Muscle layer of colon (tissue), 2 donors: ENCODE results near the gene KLHL28.

ENCODE experiments used
- H3K27ac ChIP-seq: one replicate; pipeline ENCODE4 v1.7.0; 2013; ENCODE audit warnings: low read depth, mild to moderate bottlenecking, low read length, moderate library complexity
- H3K27me3 ChIP-seq, 2 donors: one replicate each; pipeline ENCODE4 v1.7.0; 2013; ENCODE audit warnings: low read length in 2 of 2, mild to moderate bottlenecking in 2 of 2; ENCODE audit not compliant: insufficient read depth in 2 of 2, control insufficient read depth in 1 of 2
- H3K36me3 ChIP-seq: one replicate; pipeline ENCODE4 v1.7.0; 2013; ENCODE audit warnings: mild to moderate bottlenecking, low read length; ENCODE audit not compliant: insufficient read depth
- H3K4me1 ChIP-seq: one replicate; pipeline ENCODE4 v1.7.0; 2013; ENCODE audit warnings: mild to moderate bottlenecking, low read length; ENCODE audit not compliant: insufficient read depth
- H3K4me3 ChIP-seq, 2 donors: one replicate each; pipeline ENCODE4 v1.7.0; 2013; ENCODE audit warnings: low read length in 2 of 2, low read depth in 1 of 2, mild to moderate bottlenecking in 1 of 2, moderate library complexity in 1 of 2
- H3K9ac ChIP-seq: one replicate; pipeline ENCODE4 v1.7.0; 2013; ENCODE audit warnings: low read length
- H3K9me3 ChIP-seq: one replicate; pipeline ENCODE4 v1.7.0; 2013; ENCODE audit warnings: mild to moderate bottlenecking, low read length
- donor health status: abdominal sarcoma.
- donor health status: Adenocarcinoma of cecum.

KLHL28 gene

GRCh38 chr14:44937547-44937946, 24.2 kb downstream of the KLHL28 start:
- Histone ChIP-seq H3K27ac (no peak overlapping the region), H3K27me3 (no peaks in the 10 kb centered on the region), H3K9ac (no peak overlapping the region), H3K4me1 (no peaks in the 10 kb centered on the region), H3K36me3 (peaks cover 21% of the 10 kb centered on the region), H3K9me3 (no peaks in the 10 kb centered on the region), H3K4me3 (no peak overlapping the region)

DNA sequence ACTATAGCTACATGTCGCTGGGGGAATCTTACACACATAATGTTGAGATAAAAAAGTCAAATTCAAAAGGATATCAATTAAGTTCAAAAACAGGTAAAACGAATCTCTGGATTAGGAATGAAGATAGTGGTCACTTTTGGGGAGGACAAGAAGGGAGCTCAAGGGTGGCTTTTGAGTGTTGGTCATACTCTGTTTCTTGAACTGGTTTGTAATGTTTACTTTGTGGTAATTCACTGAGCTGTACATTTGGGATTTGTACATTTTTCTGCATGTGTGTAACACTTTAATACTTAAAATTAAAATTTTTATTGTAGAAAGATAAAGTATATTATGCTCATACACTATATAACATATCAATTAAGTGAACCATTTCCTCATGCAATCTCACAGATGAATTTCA, 26.6 kb downstream of the KLHL28 start:
- H3K27me3 ChIP-seq: no peaks in the 10 kb centered on the region
- H3K9me3 ChIP-seq: no peaks in the 10 kb centered on the region
- H3K4me1 ChIP-seq: no peaks in the 10 kb centered on the region
- peaks cover 15% of the 10 kb centered on the region for H3K36me3 ChIP-seq
- no peak overlapping the region for H3K27ac ChIP-seq
- no peak overlapping the region for H3K4me3 ChIP-seq
- no peak overlapping the region for H3K9ac ChIP-seq

DNA sequence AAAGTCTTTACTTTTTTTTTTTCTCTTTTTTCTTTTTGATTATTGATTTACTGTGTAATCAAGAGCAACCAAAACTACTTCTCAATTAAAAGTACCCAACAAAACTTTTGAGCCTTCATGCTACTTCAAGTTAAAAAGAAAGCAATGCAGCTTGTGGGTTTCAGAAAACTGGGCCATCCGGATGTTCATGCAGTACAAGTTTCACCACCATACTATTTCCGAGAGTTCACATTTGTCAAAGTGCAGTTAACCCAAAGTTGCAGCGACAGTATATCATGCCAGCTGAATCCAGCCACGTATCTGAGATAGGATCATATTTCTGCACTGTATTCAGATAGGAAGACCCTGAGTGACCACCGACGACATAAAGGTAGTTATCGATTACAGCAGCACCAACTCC, 33.0 kb downstream of the KLHL28 start:
- no peak overlapping the region for H3K4me3 ChIP-seq
- H3K9me3 ChIP-seq: no peaks in the 10 kb centered on the region
- no peaks in the 10 kb centered on the region for H3K27me3 ChIP-seq
- H3K27ac ChIP-seq: no peak overlapping the region
- H3K4me1 ChIP-seq: no peaks in the 10 kb centered on the region
- H3K36me3 ChIP-seq: no peaks in the 10 kb centered on the region
- no peak overlapping the region for H3K9ac ChIP-seq

GRCh38 chr14:44914849-44915248, 46.9 kb downstream of the KLHL28 start:
- no peak overlapping the region for H3K27ac ChIP-seq
- no peak overlapping the region for H3K9ac ChIP-seq

GRCh38 chr14:44912041-44912869, 49.5 kb downstream of the KLHL28 start:
- H3K27ac ChIP-seq: no peak overlapping the region
- H3K4me3 ChIP-seq: peak overlapping the region; percentile 58 to 61
- H3K9ac ChIP-seq: no peak overlapping the region
- no peaks in the 10 kb centered on the region for H3K27me3 ChIP-seq
- no peaks in the 10 kb centered on the region for H3K36me3 ChIP-seq
- H3K9me3 ChIP-seq: no peaks in the 10 kb centered on the region
- H3K4me1 ChIP-seq: peaks cover 8% of the 10 kb centered on the region

More at GRCh38 chr14:44914849-44915248, 46.9 kb downstream of the KLHL28 start:
- H3K4me3 ChIP-seq: no peak overlapping the region
- H3K9me3 ChIP-seq: no peaks in the 10 kb centered on the region
- H3K4me1 ChIP-seq: peaks cover 8% of the 10 kb centered on the region
- no peaks in the 10 kb centered on the region for H3K27me3 ChIP-seq
- no peaks in the 10 kb centered on the region for H3K36me3 ChIP-seq

- no peaks in the 10 kb centered on the region for H3K36me3 ChIP-seq
- no peak overlapping the region for H3K4me3 ChIP-seq
- H3K27ac ChIP-seq: no peak overlapping the region
- no peak overlapping the region for H3K9ac ChIP-seq
- no peaks in the 10 kb centered on the region for H3K9me3 ChIP-seq
- H3K4me1 ChIP-seq: peaks cover 8% of the 10 kb centered on the region
- H3K27me3 ChIP-seq: no peaks in the 10 kb centered on the region
These were observed 50.9 kb downstream of the KLHL28 start for GRCh38 chr14:44910821-44911220.

- H3K9me3 ChIP-seq: no peaks in the 10 kb centered on the region
- peaks cover 20% of the 10 kb centered on the region for H3K4me1 ChIP-seq
- H3K4me3 ChIP-seq: no peak overlapping the region
- H3K36me3 ChIP-seq: peaks cover 8% of the 10 kb centered on the region
- H3K27ac ChIP-seq: no peak overlapping the region
- H3K27me3 ChIP-seq: no peaks in the 10 kb centered on the region
- no peak overlapping the region for H3K9ac ChIP-seq
These were observed 60.1 kb downstream of the KLHL28 start for GRCh38 chr14:44901696-44902095.

GRCh38 chr14:44898551-44898950, 63.2 kb downstream of the KLHL28 start:
- no peaks in the 10 kb centered on the region for H3K9me3 ChIP-seq
- H3K36me3 ChIP-seq: no peaks in the 10 kb centered on the region
- H3K4me1 ChIP-seq: peaks cover 25% of the 10 kb centered on the region
- H3K27ac ChIP-seq: peak overlapping the region; percentile 93
- no peak overlapping the region for H3K9ac ChIP-seq
- no peaks in the 10 kb centered on the region for H3K27me3 ChIP-seq
- H3K4me3 ChIP-seq: peak overlapping the region; percentile 88 to 92

GRCh38 chr14:44897845-44898151, 63.9 kb downstream of the KLHL28 start:
- Histone ChIP-seq H3K4me1 (peaks cover 25% of the 10 kb centered on the region), H3K27me3 (no peaks in the 10 kb centered on the region)

DNA sequence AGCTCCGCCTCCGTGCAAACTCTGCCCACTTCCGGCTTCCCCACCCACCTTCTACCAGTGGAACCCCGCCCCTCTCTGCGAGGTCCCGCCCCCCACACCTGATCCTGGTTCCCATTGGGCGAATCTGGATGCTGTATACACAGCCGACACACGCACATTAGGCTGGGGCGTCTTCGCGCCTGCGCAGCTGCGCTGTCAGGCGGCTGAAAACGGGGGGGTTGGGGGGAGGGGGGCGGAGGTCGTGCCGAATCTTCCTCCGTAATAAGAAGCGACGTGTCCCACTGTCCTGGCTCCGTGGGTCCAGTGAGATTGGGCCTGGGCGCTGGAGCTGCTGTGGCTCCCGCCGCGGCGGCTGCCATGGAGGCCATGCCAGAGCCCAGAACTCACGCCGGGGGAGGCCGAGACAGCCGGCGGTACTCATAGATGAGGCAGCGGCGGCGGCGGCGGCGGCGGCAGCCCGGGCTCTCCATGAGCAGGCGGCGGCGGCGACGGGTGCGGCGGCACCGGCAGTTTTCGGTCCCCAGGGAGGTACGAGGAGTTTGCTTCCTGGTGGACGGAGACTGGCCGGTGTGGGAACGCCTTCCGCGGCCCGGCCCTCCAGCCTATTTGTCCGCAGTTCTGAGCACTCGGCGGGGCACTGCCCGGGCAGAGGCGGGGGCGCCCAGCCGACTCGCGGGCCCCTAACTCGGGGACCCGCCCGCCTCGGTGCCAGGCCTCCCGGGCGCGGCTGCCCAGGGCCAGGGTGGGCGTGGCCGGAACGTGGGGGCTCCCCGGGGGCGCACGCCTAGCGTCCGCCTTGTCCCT, 64.5 kb downstream of the KLHL28 start:
- H3K27ac ChIP-seq: peak overlapping the region; percentile 93

More at GRCh38 chr14:44897845-44898151, 63.9 kb downstream of the KLHL28 start:
- Histone ChIP-seq H3K36me3 (no peaks in the 10 kb centered on the region), H3K27ac (peak overlapping the region; percentile 93), H3K9ac (peak overlapping the region; percentile 97), H3K9me3 (no peaks in the 10 kb centered on the region), H3K4me3 (peak overlapping the region; percentile 88 to 92)

DNA sequence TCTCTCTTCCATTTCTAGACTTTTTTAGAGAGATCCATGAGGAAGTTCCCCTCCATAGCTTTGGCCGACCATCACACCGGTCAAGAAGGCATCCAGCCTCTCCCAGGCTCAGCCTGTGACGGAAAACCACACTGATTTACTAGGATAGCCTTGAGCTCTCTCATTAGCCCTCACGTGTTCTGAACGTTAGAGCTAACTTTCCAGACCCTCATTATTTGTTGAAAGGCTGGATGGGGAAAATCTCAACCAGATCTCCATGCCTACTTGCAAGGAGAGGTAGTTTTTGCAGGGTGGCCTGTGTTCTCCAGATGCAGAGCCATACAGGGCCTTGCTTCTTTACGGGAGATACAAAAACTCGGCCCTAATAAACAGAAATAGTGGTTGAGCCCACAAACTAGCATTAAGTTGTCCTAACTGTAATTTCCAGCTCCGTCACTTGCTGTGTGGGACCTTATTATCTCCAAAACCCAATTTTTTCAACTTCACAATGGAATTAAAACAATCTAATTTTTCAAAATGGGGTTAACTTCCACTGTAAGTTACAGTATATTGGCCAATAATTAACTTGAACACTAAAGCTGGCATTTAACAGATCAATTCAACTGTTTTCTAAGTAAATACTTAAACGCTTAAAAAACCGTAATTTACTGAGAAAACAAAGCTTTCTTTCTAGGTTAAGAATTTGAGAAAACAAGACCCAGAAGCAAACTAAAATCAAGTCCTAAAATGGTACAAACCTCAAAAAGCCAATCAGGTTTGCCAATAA, 65.3 kb downstream of the KLHL28 start:
- H3K36me3 ChIP-seq: no peaks in the 10 kb centered on the region
- no peaks in the 10 kb centered on the region for H3K27me3 ChIP-seq
- no peak overlapping the region for H3K9ac ChIP-seq
- peak overlapping the region; percentile 93 for H3K27ac ChIP-seq
- peaks cover 22% of the 10 kb centered on the region for H3K4me1 ChIP-seq
- H3K9me3 ChIP-seq: no peaks in the 10 kb centered on the region
- peak overlapping the region in 1 of 2 donors; percentile 88 for H3K4me3 ChIP-seq

More for the DNA sequence above, 64.5 kb downstream of the KLHL28 start:
- Histone ChIP-seq H3K27me3 (no peaks in the 10 kb centered on the region), H3K9me3 (no peaks in the 10 kb centered on the region), H3K4me1 (peaks cover 25% of the 10 kb centered on the region), H3K4me3 (peak overlapping the region; percentile 88 to 92), H3K9ac (peak overlapping the region; percentile 97), H3K36me3 (no peaks in the 10 kb centered on the region)
